ENCODE results near the gene USP20.

The USP20 gene

DNA sequence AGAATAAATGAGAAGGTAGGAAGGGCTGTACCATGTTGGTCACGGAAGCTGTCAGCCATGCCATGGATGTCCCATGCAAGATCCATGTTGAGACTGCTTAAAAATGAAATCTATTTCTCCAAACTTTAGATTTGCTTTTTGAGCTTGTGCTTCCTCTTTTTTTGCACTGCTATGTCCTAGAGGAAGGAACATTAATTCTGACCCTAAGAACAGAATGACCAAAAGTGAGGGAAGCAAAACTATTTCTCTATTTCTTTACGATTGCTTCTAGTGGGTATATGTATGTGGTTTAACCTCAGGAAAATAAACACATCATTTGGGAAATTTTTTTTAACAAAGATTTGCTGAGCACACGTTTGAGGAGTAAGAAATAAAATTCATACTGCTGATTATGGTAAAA is 84.6 kb downstream of the USP20 start:
- DNase-seq = no peak

DNA sequence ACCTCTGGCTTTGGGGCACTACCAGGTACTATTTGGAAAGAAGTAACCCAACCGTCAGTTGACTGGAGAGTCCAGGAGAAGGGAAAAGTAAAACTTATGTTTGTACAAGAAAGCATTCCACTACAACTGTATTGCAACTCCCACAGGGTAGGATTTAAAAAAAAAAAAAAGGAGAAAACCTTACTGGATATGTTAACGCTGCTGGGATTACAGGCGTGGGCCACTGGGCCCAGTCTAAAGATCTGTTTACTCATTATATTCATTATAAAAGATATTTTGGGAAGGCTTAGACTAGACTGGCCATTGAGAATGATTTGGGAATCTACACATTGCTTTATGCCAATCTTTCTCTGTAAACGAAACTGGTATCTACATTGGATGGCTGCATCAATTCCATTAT is 86.6 kb downstream of the USP20 start:
- DNase-seq = no peak

DNA sequence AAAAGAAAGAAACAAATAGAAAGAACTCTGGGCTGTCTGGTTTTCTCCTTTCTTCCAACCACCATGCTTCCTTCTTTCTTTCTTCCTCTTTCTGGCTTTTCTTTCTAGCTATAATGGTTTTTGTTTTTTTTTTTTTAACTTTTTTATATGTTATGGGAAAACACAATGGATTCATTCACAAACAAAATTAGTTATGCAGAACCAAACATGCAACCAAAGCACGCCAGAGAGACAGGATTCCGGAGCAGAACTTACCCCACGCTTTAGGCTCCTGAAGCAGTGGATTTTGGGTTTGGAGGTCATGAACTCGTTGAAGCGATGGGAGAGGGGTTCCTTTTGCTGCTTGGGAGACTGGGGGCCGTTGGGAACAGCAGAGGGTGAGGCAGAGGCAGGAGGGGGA is 88.3 kb downstream of the USP20 start:
- DNase-seq = peak in 1 of 14 donors; percentile 21

DNA sequence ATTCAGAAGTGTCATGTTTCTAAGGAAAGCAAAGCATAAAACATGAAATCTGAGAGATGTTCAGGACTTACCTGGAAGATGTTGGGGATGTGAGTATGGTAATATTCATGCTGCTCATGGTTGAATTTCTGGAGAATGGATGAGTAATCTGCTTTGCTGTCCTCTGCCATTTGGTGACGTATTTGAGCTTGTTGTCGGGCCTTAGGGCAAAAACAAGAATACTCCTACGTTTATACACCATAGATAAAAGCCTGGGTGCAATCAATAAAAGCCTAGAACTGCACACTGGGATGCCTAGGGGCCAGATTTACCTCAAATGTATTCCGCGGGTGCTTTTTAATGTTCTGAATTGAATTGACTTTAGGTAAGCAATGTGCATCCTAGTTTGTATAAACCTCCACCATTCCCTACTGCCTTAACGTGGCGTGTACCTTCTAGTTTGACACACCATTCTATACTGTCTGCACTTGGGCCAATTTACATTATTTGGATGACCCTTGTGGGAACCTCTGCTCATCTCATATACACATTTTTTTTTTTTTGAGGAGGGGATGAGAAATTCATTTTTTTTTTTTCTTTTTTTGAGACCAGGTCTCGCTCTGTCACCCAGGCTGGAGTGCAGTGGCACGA is 94.4 kb downstream of the USP20 start:
- no peak for DNase-seq

DNA sequence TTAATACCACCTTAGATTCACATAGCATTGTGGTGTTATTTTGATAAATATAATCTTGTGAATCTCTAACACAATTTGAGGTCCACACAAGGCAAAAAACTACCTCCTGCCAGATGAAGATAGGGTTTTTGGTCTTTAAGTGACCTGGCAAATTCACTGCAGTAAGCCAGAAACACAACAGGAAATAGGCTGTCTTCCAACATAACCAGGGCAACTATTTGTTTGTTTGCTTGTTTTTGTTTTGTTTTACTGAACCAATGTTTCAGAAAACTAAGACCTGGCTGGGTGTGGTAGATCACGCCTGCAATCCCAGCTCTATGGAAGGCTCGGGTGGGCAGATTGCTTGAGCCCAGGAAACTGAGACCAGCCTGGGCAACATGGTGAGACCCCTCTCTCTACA is 95.5 kb downstream of the USP20 start:
- peak in 1 of 14 donors; percentile 25 for DNase-seq
